T1000 (cell line): ENCODE measurements around the gene MESP2.

Source experiments
- DNase-seq: peaks from one replicate; lab custom pipeline; 2025; ENCODE audit warnings: mixed read lengths; lab: John Stamatoyannopoulos, UW

The MESP2 gene, protein sequence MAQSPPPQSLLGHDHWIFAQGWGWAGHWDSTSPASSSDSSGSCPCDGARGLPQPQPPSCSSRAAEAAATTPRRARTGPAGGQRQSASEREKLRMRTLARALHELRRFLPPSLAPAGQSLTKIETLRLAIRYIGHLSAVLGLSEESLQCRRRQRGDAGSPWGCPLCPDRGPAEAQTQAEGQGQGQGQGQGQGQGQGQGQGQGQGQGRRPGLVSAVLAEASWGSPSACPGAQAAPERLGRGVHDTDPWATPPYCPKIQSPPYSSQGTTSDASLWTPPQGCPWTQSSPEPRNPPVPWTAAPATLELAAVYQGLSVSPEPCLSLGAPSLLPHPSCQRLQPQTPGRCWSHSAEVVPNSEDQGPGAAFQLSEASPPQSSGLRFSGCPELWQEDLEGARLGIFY

DNA sequence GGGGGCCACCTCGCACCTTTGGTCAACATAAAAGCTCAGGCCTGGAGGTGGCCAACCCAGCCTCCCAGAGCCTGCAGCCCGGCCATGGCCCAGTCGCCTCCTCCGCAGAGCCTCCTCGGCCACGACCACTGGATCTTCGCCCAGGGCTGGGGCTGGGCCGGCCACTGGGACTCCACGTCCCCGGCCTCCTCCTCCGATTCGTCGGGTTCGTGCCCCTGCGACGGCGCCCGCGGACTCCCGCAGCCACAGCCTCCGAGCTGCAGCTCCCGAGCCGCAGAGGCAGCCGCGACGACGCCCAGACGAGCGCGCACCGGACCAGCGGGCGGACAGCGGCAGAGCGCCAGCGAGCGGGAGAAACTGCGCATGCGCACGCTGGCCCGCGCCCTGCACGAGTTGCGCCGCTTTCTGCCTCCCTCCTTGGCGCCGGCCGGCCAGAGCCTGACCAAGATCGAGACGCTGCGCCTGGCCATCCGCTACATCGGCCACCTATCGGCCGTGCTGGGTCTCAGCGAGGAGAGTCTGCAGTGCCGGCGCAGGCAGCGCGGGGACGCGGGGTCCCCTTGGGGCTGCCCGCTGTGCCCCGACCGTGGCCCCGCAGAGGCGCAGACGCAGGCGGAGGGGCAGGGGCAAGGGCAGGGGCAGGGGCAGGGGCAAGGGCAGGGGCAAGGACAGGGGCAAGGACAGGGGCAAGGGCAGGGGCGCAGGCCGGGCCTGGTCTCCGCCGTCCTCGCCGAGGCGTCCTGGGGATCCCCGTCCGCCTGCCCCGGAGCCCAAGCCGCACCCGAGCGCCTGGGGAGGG is at the start of gene MESP2:
TSS of gene MESP2 (plus strand) at position 59 of the 799 bp plus-strand sequence. CDS start at position 85, 26 bp downstream.
- peak; percentile 37 for DNase-seq

DNA sequence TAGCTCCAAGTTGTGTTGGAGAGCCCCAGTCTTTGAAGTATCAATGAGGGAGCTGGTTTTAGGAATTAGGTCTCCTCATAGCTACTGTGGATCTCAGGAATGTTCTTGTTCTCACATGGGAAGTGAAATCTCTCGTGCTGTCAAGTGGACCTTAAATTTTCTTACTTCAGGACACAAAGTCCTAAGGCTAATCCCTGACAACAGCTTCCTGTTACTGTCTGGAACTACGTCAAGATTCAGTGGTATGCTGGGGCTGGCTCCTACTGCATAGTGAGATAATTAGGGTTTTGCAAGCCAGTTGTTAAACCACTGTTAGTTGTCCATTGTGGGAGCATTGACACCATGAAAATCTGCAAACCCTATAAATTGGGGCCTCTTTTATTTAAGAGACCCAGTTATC is 47.9 kb upstream of the MESP2 start:
- DNase-seq, result no peak

DNA sequence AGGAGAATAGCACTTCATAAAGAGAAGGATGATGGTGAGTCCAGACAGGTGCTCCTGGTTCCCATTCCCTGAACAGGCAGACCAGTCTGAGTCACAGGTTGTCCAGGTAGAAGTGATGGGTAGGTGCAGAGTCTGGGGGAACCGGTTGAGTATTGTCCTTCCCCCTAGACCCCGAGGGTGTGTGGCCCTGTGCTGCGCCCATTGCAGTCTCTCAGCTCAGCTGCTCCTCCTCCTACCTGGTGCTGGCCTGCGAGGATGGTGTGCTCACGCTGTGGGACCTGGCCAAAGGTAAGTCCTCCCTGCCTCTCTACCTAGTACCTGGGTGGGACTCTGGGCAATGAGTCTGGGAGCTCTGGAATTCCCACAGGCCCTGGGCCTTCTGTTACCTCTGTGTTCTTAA is 44.9 kb upstream of the MESP2 start:
- no peak for DNase-seq

DNA sequence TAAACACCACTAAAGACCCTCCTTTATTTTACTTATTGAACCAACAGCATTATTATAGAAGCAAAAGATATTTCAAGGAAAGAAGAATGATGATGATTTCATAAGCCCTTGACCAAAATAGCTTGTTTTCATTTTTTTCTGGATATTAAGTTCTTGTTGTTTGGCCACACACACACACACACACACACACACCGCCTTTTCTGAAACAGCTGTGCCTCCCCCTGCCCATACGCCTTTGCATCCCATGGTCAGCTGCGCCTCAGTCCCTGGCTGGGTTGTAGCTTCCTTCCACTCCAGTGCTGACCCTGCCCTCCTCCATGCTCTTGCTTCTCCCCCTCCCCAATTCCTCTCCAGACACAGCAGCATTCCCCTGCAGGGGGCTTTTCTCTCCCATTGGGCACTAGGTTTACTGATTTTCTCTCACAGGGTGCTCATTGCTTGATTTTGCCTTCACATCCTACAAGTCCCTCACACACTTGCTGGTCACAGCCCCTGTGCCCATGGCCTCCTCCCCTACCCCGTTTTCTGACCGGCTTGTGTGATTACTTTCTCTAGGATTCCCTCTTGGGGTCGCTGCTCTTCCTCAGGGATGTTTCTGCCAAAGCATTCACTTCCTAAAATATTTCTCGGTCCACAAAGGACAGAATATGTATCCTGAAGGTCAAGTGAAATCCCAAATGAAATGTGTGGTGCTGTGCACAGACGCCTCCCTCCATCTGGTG is 43.5 kb upstream of the MESP2 start:
- no peak for DNase-seq

DNA sequence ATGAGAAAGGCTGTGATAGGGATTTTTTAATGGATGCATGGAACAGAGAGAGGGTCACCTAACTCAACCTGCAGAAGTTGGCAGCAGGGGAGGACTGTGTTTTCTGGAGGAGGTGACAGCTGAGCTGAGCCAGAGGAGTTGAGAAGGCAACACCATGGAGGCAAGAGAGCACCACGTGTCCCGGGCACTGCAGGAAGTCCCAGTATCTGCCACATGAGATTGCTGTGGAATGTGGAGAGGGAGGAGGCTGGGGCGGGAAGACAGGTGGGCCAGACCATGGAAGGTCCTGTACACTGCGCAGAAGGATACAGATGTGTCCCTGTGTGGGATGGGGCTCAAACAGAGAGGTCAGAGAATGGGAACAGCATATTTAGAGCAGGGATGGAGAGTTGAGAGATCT is 40.4 kb upstream of the MESP2 start:
- no peak for DNase-seq

DNA sequence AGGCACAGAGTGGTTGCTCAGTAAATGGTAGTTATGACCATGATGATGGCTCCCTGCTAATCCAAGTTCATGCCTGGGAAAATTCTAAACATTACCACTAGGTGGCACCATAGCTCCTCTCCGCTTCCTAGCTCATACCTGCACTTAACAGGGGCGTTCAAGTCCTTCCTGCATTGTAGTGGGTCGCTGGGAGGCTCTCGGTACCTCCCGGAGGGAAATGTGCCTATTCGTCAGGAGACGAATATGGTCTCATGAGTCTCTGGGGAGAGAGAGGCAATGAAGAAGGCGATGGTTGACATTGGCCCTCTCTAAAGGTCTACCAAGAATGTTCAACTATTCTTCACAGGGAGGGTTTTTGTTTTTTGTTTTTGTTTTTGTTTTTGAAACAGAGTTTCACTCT is 36.0 kb upstream of the MESP2 start:
- peak; percentile 33 for DNase-seq

DNA sequence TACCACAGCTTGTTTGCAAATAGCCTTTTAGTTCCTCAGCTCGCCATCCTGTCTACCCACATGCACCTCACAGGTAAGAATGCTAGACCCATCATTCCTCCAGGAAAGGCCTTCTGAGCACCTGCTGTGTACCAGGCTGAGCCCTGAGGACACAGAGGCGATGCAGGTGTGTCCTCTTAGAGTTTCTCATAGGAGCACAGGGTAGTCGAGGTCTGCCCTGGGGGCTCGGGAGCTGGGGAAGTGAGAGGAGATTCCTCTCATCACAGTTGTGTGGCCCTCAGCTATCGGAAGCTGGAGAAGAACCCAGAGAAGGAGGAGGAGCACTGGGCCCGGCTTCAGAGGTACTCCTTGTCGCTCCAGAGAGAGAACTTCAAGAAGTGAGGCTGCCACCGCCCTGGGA is 33.1 kb upstream of the MESP2 start:
- DNase-seq, result no peak

DNA sequence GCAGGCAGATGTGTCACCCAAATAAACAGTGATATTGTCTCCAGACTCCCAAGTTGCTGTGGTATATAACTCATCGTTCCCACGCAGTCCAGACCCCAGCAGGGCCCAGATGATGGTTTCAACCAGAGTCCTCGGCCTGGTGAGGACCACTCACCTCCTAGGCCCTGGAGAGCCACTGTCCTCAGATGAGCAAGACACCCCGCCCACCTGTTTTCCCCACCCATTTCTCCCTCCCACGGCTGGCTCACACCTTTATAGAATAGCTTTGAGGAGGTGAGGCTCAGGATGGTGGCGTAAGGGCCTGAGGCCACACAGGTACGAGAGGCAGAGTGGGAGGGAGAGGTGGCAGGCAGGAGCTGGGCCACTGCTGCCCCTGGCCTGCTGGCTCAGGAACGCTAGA is 32.5 kb upstream of the MESP2 start:
- no peak for DNase-seq

DNA sequence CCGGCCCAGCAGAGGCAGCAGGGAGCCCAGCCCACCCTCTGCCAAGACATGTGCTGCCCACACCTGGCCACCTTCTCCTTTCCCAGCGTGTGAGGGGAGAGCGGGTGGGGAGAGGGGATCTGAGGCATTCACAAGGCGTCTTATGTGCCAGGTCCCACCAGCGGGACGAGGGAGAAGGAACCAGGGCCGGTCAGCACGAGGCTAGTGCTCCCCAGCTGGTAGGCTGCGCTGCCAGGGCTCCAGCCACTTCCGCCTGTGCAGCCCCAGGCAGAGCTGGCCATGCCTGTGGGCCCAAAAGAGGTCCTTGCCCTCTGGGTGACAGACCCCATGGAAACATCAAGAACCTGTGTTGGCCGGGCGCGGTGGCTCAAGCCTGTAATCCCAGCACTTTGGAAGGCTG is 31.0 kb upstream of the MESP2 start:
- DNase-seq, result no peak

DNA sequence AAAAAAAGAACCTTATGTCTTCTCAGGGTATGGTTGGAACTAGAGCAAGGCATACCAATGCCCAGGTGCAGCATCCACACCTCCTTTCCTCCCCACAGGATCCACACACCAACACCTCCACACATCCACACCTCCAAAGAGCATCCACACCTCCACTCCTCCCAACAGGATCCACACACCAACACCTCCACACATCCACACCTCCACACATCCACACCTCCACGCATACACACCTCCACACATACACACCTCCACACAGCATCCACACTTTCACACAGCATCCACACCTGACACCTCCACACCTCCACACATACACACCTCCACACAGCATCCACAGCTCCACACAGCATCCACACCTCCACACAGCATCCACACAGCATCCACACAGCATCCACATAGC is 30.4 kb upstream of the MESP2 start:
- no peak for DNase-seq

DNA sequence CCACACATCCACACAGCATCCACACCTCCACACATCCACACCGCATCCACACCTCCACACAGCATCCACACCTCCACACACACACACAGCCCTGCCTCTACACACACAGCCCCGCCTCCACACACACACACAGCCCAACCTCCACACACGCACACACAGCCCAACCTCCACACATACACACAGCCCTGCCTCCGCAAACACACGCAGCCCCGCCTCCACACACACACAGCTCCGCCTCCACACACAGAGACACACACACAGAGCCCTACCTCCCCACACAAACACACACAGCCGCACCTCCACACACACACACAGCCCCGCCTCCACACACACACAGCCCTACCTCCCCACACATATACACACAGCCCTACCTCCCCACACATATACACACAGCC is 29.7 kb upstream of the MESP2 start:
- DNase-seq, result no peak

DNA sequence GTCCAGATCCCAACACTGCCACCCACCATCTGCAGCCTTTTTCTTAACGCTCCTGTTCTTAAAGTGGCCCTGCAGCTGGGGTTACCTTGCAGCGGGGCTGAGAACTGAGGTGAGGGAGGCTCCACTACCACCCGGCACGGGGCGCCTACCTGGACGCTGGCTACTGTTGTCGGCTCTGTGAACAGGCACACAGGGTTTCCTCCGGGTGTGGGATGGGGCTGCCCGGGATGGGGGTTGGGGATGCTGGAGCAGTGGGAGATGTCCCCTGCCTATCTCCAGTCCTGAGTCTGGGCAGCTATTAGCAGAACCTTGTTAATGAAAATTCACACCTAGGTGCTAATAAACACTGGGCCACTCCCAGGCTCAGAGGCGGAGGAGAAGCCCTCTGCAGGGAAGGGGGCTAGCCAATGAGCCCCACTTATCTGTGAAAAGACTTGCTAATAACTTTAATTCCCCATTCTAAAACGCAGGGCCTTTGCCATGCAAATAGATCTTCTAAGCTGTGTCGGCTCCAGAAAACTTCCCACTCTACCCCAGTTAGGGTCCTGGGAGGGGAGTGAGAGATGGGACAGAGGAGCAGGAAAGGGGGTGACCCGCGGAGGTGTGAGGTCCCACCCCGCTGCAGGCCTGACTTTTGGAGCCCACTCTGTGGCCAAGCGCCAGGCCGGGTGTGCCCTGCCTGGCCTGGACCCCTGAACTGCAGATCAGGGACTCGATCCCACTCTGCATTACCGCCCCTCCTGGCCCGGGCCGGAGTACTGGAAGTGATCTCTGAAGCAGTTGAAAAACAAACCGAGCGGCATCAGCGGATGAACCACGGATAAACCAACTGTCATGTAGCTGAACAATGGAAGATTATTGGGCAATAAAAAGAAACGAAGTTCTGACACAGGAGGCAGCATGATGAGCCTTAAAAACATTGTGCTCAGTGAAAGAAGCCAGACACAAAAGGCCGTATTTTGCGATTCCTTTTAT is 28.1 kb upstream of the MESP2 start:
- no peak for DNase-seq

DNA sequence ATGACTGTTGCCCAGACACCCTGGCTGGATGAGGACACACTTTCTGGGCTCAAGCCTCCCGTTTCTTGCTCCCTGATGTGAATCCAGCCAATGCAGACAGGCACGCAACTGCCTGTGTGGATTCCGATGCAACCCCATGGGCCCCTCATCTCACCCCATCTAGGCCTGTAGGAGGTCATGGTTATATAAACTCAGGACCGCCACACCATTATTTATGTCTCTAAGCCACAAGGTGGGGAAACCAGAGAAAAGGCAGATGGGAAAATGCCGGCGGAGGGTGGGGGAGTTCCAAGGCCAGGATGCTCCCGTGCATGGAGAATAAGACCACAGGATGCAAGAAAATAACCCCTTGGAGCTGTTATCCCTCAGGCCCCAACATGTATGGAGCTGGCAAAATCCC is 27.1 kb upstream of the MESP2 start:
- DNase-seq, result no peak

DNA sequence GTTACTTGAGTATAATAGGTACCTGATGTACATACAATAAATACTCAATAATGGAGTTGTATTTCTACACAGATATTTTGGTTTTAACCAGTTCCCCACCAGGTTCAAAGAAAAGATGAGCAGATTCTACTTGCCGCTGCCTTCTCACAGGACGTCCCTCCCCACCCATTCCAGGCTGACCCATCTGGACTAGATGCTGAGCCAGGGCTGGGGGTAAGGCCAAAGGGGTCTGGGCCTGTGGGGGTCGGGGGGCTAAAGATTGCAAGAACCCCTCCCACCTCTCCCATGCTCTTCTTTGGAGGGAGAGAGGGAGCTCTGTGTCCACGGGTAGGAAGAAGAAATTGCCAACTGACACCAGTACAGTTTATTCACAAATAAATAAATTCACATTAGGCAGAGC is 26.6 kb upstream of the MESP2 start:
- DNase-seq, result no peak

DNA sequence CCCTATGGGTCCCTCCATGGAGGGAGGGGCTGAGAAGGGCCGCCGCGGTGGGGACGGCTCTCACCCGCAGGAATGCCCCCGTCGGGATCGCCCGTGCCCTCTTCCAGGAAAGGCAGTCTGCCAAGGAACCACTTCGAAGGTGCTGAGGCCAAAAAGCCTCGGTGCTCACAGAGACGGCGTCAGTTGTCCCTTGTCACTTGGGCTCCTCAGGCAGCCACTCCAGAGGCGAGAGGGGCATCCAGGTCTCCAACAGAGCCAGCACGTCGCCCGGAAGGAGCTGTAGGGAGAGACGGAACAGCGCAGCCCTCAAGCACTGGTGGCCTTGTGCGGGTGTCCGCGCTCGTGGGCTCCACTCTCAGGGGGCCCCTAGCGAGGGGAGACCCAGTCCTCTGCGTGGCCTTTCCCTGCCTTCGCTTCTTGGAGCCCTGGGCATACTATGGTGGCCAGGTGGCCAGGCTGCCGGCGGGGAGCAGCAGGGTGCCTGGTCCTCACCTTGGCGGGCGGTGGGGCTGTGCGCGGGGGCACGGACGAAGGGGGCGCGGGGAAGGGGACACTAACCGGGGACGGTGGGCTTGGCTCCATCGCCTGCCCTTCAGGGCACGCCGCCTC is 26.1 kb upstream of the MESP2 start:
- no peak for DNase-seq

DNA sequence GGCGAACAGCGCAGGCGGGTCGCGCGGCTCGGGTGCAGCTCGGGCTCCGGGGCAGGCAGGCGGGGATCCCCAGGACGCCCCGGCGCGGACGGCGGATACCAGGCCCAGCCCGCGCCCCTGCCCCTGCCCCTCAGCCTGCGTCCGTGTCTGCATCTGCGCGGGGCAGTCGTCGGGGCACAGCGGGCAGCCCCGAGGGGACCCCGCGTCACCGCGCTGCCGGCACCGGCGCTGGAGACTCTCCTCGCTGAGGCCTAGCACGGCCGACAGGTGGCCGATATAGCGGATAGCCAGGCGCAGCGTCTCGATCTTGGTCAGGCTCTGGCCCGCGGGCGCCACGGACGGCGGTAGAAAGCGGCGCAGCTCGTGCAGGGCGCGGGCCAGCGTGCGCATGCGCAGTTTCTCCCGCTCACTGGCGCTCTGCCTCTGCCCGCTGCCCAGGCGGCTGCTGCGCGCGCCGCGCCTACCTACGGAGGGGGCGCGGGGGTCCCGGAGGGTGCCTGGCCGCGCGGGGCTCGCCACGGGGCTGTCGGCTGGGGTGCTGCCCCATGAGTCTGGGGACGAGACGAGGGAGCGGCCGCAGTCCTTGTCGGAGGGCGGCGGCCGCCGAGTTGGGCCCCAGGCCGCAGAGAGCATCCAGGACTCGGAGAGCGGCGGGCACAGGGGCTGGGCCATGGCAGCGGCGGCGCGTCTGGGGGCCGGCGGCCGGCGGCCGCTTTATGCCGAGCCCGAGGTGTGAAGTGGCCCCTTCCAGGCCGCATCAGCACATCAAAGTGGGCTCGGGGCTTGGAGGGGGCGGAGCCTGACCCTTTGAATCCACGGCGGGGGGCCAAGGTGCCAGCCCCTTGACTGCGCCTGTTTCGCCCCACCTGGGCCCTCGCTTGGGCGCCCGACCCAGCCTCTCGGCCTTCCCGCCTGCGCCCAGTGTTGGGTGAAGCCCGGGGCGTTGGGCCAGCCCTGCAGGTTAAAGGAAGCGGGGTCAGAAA is 25.3 kb upstream of the MESP2 start, which contains the start of gene MESP1:
TSS of gene MESP1 (minus strand) at position 690 of the 983 bp plus-strand sequence. CDS start at position 672, 18 bp downstream.
- DNase-seq, result peak; percentile 79

DNA sequence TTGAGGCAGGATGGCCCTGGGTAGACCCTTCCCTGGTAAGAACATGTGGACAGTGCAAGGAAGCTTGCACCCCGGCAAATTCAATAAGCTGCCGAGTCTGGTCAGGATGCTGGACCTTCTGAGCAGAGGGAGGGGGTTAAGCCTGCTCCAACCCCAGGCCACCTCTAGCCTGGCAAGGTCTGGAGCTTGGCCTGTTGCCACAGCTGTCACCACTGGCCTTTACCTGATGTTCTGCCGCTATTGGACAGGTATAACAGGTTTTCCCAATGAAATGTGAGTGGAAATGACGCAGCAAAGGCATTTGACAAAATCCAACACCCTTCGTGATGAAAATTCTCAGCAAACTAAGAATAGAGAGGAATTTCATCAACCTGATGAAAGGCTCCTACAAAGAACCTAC is 24.4 kb upstream of the MESP2 start:
- no peak for DNase-seq

DNA sequence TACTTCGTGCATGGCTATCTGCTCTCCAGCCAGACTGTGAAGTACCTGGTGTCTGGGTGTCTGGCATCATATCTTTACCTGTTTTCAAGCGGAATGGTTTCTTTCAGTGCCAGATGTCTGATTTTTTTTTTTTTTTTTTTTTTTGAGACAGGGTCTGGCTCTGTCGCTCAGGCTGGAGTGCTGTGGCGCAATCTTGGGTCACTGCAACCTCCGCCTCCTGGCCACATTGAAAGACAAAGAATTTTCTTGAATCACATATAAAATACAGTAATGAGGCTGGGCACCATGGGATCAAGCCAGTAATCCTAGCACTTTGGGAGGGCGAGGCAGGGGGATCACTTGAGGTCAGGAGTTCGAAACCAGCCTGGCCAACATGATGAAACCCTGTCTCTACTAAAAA is 22.3 kb upstream of the MESP2 start:
- DNase-seq, result no peak

DNA sequence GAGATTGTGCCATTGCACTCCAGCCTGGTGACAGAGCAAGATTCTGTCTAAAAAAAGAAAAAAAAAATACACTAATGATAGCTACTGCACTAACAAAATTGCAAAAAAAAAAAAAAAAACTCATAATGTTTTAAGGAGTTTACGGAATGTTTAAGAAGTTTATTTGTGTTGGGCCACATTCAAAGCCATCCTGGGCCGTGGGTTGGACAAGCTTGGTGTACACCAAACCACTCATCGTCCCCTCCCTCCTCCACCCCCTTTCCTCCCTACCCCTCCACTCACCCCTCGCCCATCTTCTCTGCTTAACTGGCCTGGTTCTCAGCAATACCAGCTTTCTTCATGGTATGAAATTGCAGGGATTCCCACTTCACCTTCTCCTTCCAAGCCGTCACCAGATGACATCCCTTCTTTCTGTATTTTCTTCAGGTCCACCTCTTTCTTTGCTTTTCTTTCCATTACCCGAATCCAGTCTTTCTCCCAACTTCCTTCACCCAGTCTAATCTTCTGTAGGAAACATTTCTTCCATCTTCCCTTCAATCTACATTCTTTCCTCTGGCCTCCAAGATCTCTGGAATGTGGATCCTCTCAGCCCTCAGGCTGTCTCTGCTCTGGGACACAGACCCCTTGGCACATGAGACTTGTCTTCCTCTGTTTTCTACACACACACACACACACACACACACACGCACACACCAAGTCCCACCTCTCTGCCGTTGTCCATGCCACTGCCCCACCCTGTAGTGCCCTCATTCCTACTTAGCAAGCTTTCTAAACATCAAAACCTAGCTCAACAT is 21.6 kb upstream of the MESP2 start:
- DNase-seq, result no peak
